Gastroesophageal sphincter (tissue), 4 donors: ENCODE data around the gene BCKDK. TPM values are rescaled to one million over a fixed set of nuclear protein-coding genes. Genes with fewer than 3 reads are reported as not detected.

ENCODE experiments used
- ATAC-seq: fragments of 150-250 bp; one replicate; pipeline ENCODE4 v1.9.1; 2016; ENCODE audit warnings: mild to moderate bottlenecking, moderate library complexity
- H3K27ac ChIP-seq, 4 donors: fragments of 200-600 bp; sonication (generic) in 3 of 4; 1 replicate in 3 of 4; 2 replicates in 1 of 4; pipeline ENCODE4 v1.5.1; 2016 to 2019
- H3K27me3 ChIP-seq: fragments of 200-600 bp; sonication (generic); one replicate; pipeline ENCODE4 v1.5.1; 2019
- H3K36me3 ChIP-seq, 2 donors: fragments of 200-600 bp; sonication (generic); one replicate each; pipeline ENCODE4 v1.5.1; 2019; ENCODE audit warnings: control low read depth in 1 of 2
- H3K4me1 ChIP-seq, 3 donors: fragments of 200-600 bp; sonication (generic); 1 replicate in 2 of 3; 2 replicates in 1 of 3; pipeline ENCODE4 v1.5.1; 2016 to 2019; ENCODE audit warnings: control low read depth in 2 of 3
- H3K4me3 ChIP-seq, 2 donors: fragments of 200-600 bp; sonication (generic); one replicate each; pipeline ENCODE4 v1.5.1; 2019; ENCODE audit warnings: mild to moderate bottlenecking in 1 of 2, moderate library complexity in 1 of 2
- H3K9me3 ChIP-seq, 3 donors: fragments of 200-600 bp; sonication (generic); one replicate each; pipeline ENCODE4 v1.5.1; 2017 to 2019; ENCODE audit warnings: control low read depth in 2 of 3
- CTCF ChIP-seq, 4 experiments: fragments of 200-600 bp in 2 of 4; fragments of 450-650 bp in 2 of 4; sonication (generic) in 1 of 4; IDR thresholded peaks; one replicate each; pipeline ENCODE4 v1.5.1; 2017 to 2019; ENCODE audit warnings: antibody characterized with exemption in 4 of 4, mild to moderate bottlenecking in 2 of 4, moderate library complexity in 2 of 4
- EP300 ChIP-seq: sonication (generic); formaldehyde crosslinking; IDR thresholded peaks from one replicate; pipeline ENCODE4 v1.6.1; 2017; ENCODE audit warnings: antibody characterized with exemption, mild to moderate bottlenecking
- POLR2A ChIP-seq, 2 donors: fragments of 450-650 bp; IDR thresholded peaks; one replicate each; pipeline ENCODE4 v1.6.1; 2017; ENCODE audit warnings: antibody characterized with exemption in 2 of 2, mild to moderate bottlenecking in 2 of 2, moderate library complexity in 1 of 2
- POLR2AphosphoS5 ChIP-seq: sonication (generic); formaldehyde crosslinking; IDR thresholded peaks from one replicate; pipeline ENCODE4 v1.6.1; 2017; ENCODE audit warnings: antibody characterized with exemption
- whole genome bisulfite sequencing, 2 donors: methylation state at CpG; one replicate each; pipeline ENCODE4 v1.1.5; 2018; ENCODE audit warnings: low coverage in 1 of 2; 5-methylcytosine and 5-hydroxymethylcytosine counted together
- total RNA-seq, 4 donors: library from RNA; depleted of rRNA; stranded (reverse); fragments of >200 nt; gene quantifications; one replicate each; pipeline ENCODE4 v1.1.0, GENCODE V29; 2016

Gene BCKDK
- total RNA-seq, 4 donors from 2014 or later = 26.5 to 70.2 (median 39.8) TPM

GRCh38 chr16:31105677-31106213 is 2.4 kb upstream of the BCKDK start:
- TF ChIP-seq POLR2AphosphoS5 (peak; percentile 67), EP300 (no peak), POLR2A (IDR thresholded peaks at IDR 0.05) (no peak), CTCF (IDR thresholded peaks at IDR 0.05) (peak in 3 of 4 experiments; percentile 77 to 87 (median 78))
- peaks cover 0 to 17% of the 10 kb centered on the region in 2 donors for H3K36me3 ChIP-seq
- H3K9me3 ChIP-seq = no peaks in the 10 kb centered on the region
- peak overlapping the region in 1 of 2 donors; percentile 30 for H3K4me3 ChIP-seq
- peak overlapping the region in 3 of 4 donors; percentile 69 to 73 (median 69) for H3K27ac ChIP-seq
- peak; percentile 87 for ATAC-seq
- H3K27me3 ChIP-seq = no peaks in the 10 kb centered on the region
- 9 to 77% methylated on average over 3 to 23 of the region's 33 CpGs for WGBS, 2 donors
- H3K4me1 ChIP-seq = peaks cover 0 to 48% (median 10%) of the 10 kb centered on the region in 3 donors

- H3K4me1 ChIP-seq = peaks cover 0 to 49% (median 10%) of the 10 kb centered on the region in 3 donors
- H3K4me3 ChIP-seq = no peak overlapping the region
- no peak for ATAC-seq
- no peaks in the 10 kb centered on the region for H3K9me3 ChIP-seq
- WGBS, 2 donors = 90 to 97% methylated on average over 12 to 17 of the region's 28 CpGs
- no peak for TF ChIP-seq POLR2AphosphoS5
- TF ChIP-seq EP300 = no peak
- TF ChIP-seq CTCF (IDR thresholded peaks at IDR 0.05) = no peak
- TF ChIP-seq POLR2A (IDR thresholded peaks at IDR 0.05) = no peak
- H3K36me3 ChIP-seq = peaks cover 0 to 27% of the 10 kb centered on the region in 2 donors
- H3K27me3 ChIP-seq = no peaks in the 10 kb centered on the region
- H3K27ac ChIP-seq = peak overlapping the region in 1 of 4 donors; percentile 69
Observed at GRCh38 chr16:31106509-31107464, 1.4 kb upstream of the BCKDK start.

- WGBS, 2 donors = 84 to 94% methylated on average over 6 of the region's 6 CpGs
- no peak for ATAC-seq
- H3K27me3 ChIP-seq = no peaks in the 10 kb centered on the region
- H3K9me3 ChIP-seq = no peaks in the 10 kb centered on the region
- no peak overlapping the region for H3K4me3 ChIP-seq
- H3K27ac ChIP-seq = peak overlapping the region in 3 of 4 donors; percentile 93 to 94 (median 93)
- H3K36me3 ChIP-seq = peaks cover 0 to 34% of the 10 kb centered on the region in 2 donors
- no peak for TF ChIP-seq POLR2A (IDR thresholded peaks at IDR 0.05)
- no peak for TF ChIP-seq EP300
- no peak for TF ChIP-seq POLR2AphosphoS5
- no peak for TF ChIP-seq CTCF (IDR thresholded peaks at IDR 0.05)
- peaks cover 0 to 56% (median 10%) of the 10 kb centered on the region in 3 donors for H3K4me1 ChIP-seq
Observed at GRCh38 chr16:31107465-31107867, 720 bp upstream of the BCKDK start.

GRCh38 chr16:31108794-31109558 is 790 bp downstream of the BCKDK start:
- peaks cover 0 to 43% of the 10 kb centered on the region in 2 donors for H3K36me3 ChIP-seq
- H3K4me3 ChIP-seq = peak overlapping the region; percentile 82 to 99
- 80% methylated on average over 6 of the region's 57 CpGs; no CpG with 5 or more reads in 1 of the 2 donors for WGBS, 2 donors

More at GRCh38 chr16:31108794-31109558, 790 bp downstream of the BCKDK start:
- peak overlapping the region; percentile 70 to 94 (median 93) for H3K27ac ChIP-seq
- H3K9me3 ChIP-seq = no peaks in the 10 kb centered on the region
- no peak for TF ChIP-seq POLR2AphosphoS5
- no peak for TF ChIP-seq EP300
- no peak for TF ChIP-seq CTCF (IDR thresholded peaks at IDR 0.05)
- TF ChIP-seq POLR2A (IDR thresholded peaks at IDR 0.05) = no peak
- no peak for ATAC-seq
- H3K4me1 ChIP-seq = peaks cover 0 to 65% (median 10%) of the 10 kb centered on the region in 3 donors
- no peaks in the 10 kb centered on the region for H3K27me3 ChIP-seq
